ENCODE data around the gene CAMK1D. TPM values are rescaled to one million over a fixed set of nuclear protein-coding genes. Genes with fewer than 3 reads are reported as not detected.
A peak's percentile ranks its signal among the peaks of the same experiment; 100 is the strongest.

The CAMK1D gene
- total RNA-seq, 1 donor from 2014 or later = 36.3 TPM

- H3K27me3 Mint-ChIP-seq (ENCODE audit: low read depth) = no peaks in the 10 kb centered on the region
- H3K4me1 Mint-ChIP-seq (ENCODE audit: low read depth) = peaks cover 25% of the 10 kb centered on the region
- no peak for TF ChIP-seq CTCF (IDR thresholded peaks at IDR 0.05)
- H3K36me3 Mint-ChIP-seq (ENCODE audit: low read depth) = peaks cover 4% of the 10 kb centered on the region
- peaks cover 3% of the 10 kb centered on the region for H3K9me3 Mint-ChIP-seq (ENCODE audit: low read depth)
- H3K27ac Mint-ChIP-seq (ENCODE audit: unreplicated experiment) = no peak overlapping the region
- H3K4me3 Mint-ChIP-seq (ENCODE audit: unreplicated experiment) = no peak overlapping the region
- DNase-seq (ENCODE audit: low spot score) = no peak
Observed at GRCh38 chr10:12412666-12413368, 63.5 kb downstream of the CAMK1D start.

GRCh38 chr10:12413369-12413711 lies 64.0 kb downstream of the CAMK1D start:
- peaks cover 3% of the 10 kb centered on the region for H3K9me3 Mint-ChIP-seq (ENCODE audit: low read depth)
- H3K36me3 Mint-ChIP-seq (ENCODE audit: low read depth) = peaks cover 4% of the 10 kb centered on the region
- H3K27me3 Mint-ChIP-seq (ENCODE audit: low read depth) = no peaks in the 10 kb centered on the region
- DNase-seq (ENCODE audit: low spot score) = no peak
- H3K27ac Mint-ChIP-seq (ENCODE audit: unreplicated experiment) = no peak overlapping the region
- H3K4me3 Mint-ChIP-seq (ENCODE audit: unreplicated experiment) = no peak overlapping the region
- H3K4me1 Mint-ChIP-seq (ENCODE audit: low read depth) = peaks cover 28% of the 10 kb centered on the region
- TF ChIP-seq CTCF (IDR thresholded peaks at IDR 0.05) = no peak

GRCh38 chr10:12414278-12414989 lies 65.1 kb downstream of the CAMK1D start:
- H3K27me3 Mint-ChIP-seq (ENCODE audit: low read depth) = no peaks in the 10 kb centered on the region
- DNase-seq (ENCODE audit: low spot score) = no peak
- H3K27ac Mint-ChIP-seq (ENCODE audit: unreplicated experiment) = peak overlapping the region; percentile 17
- peaks cover 2% of the 10 kb centered on the region for H3K36me3 Mint-ChIP-seq (ENCODE audit: low read depth)
- H3K4me3 Mint-ChIP-seq (ENCODE audit: unreplicated experiment) = no peak overlapping the region
- no peak for TF ChIP-seq CTCF (IDR thresholded peaks at IDR 0.05)
- peaks cover 38% of the 10 kb centered on the region for H3K4me1 Mint-ChIP-seq (ENCODE audit: low read depth)
- H3K9me3 Mint-ChIP-seq (ENCODE audit: low read depth) = peaks cover 3% of the 10 kb centered on the region

- no peak overlapping the region for H3K27ac Mint-ChIP-seq (ENCODE audit: unreplicated experiment)
- H3K36me3 Mint-ChIP-seq (ENCODE audit: low read depth) = peaks cover 2% of the 10 kb centered on the region
- H3K4me1 Mint-ChIP-seq (ENCODE audit: low read depth) = peaks cover 48% of the 10 kb centered on the region
- no peak for DNase-seq (ENCODE audit: low spot score)
- no peak overlapping the region for H3K4me3 Mint-ChIP-seq (ENCODE audit: unreplicated experiment)
- peaks cover 3% of the 10 kb centered on the region for H3K9me3 Mint-ChIP-seq (ENCODE audit: low read depth)
- H3K27me3 Mint-ChIP-seq (ENCODE audit: low read depth) = no peaks in the 10 kb centered on the region
- TF ChIP-seq CTCF (IDR thresholded peaks at IDR 0.05) = no peak
Observed at GRCh38 chr10:12416344-12417050, 67.2 kb downstream of the CAMK1D start.

- Mint-ChIP-seq H3K4me3 (ENCODE audit: unreplicated experiment) (no peak overlapping the region), H3K4me1 (ENCODE audit: low read depth) (peaks cover 48% of the 10 kb centered on the region), H3K27me3 (ENCODE audit: low read depth) (no peaks in the 10 kb centered on the region), H3K36me3 (ENCODE audit: low read depth) (peaks cover 2% of the 10 kb centered on the region), H3K9me3 (ENCODE audit: low read depth) (peaks cover 3% of the 10 kb centered on the region), H3K27ac (ENCODE audit: unreplicated experiment) (peak overlapping the region; percentile 39)
- no peak for TF ChIP-seq CTCF (IDR thresholded peaks at IDR 0.05)
- no peak for DNase-seq (ENCODE audit: low spot score)
Observed at GRCh38 chr10:12417331-12417730, 68.0 kb downstream of the CAMK1D start.
